Glutamatergic neuron (in vitro differentiated cells): ENCODE data around the gene DNER. TPM values are rescaled to one million over a fixed set of nuclear protein-coding genes. Genes with fewer than 3 reads are reported as not detected.

Experiments used
- DNase-seq: peaks from one replicate; pipeline ENCODE4 v3.0.0; 2022
- H3K27ac Mint-ChIP-seq: one replicate; pipeline ENCODE4 v1.8.0; 2020; ENCODE audit warnings: mild to moderate bottlenecking, mixed read lengths, inconsistent platforms; ENCODE audit not compliant: unreplicated experiment
- H3K27me3 Mint-ChIP-seq: one replicate; pipeline ENCODE4 v1.8.0; 2020; ENCODE audit warnings: mild to moderate bottlenecking, moderate library complexity, mixed read lengths, inconsistent platforms; ENCODE audit not compliant: unreplicated experiment
- H3K36me3 Mint-ChIP-seq: one replicate; pipeline ENCODE4 v1.8.0; 2020; ENCODE audit warnings: mild to moderate bottlenecking, mixed read lengths, inconsistent platforms; ENCODE audit not compliant: unreplicated experiment
- H3K4me1 Mint-ChIP-seq: one replicate; pipeline ENCODE4 v1.8.0; 2020; ENCODE audit warnings: mild to moderate bottlenecking, low read depth, mixed read lengths, inconsistent platforms; ENCODE audit not compliant: unreplicated experiment
- H3K4me3 Mint-ChIP-seq: one replicate; pipeline ENCODE4 v1.8.0; 2020; ENCODE audit warnings: mild to moderate bottlenecking, mixed read lengths, inconsistent platforms; ENCODE audit not compliant: unreplicated experiment
- H3K9me3 Mint-ChIP-seq: one replicate; pipeline ENCODE4 v1.8.0; 2020; ENCODE audit warnings: mild to moderate bottlenecking, moderate library complexity, mixed read lengths, inconsistent platforms; ENCODE audit not compliant: unreplicated experiment
- CTCF ChIP-seq: fragments of 200-600 bp; sonication (generic); IDR thresholded peaks from one replicate; pipeline ENCODE4 v1.5.0; 2021; ENCODE audit not compliant: partially characterized antibody, unreplicated experiment
- total RNA-seq: library from RNA; stranded (reverse); fragmentation: NEBNext Ultra II Directional; extraction: Animal tissue kit (Norgen Biotek cat#: 25700); gene quantifications from one replicate; pipeline ENCODE4 v1.2.1, GENCODE V29; 2021; ENCODE audit not compliant: unreplicated experiment

The DNER gene
- total RNA-seq, 1 donor from 2014 or later: 36.0 TPM

- Mint-ChIP-seq H3K36me3 (no peaks in the 10 kb centered on the region), H3K27me3 (no peaks in the 10 kb centered on the region), H3K4me1 (peaks cover 4% of the 10 kb centered on the region), H3K27ac (no peak overlapping the region), H3K9me3 (no peaks in the 10 kb centered on the region), H3K4me3 (no peak overlapping the region)
- TF ChIP-seq CTCF: no peak
- no peak for DNase-seq
These were observed 287.9 kb downstream of the DNER start for GRCh38 chr2:229426464-229426863.

- H3K27me3 Mint-ChIP-seq: peaks cover 2% of the 10 kb centered on the region
- H3K4me1 Mint-ChIP-seq: peaks cover 4% of the 10 kb centered on the region
- H3K9me3 Mint-ChIP-seq: no peaks in the 10 kb centered on the region
- no peak for TF ChIP-seq CTCF
- no peak overlapping the region for H3K27ac Mint-ChIP-seq
- no peak for DNase-seq
- H3K36me3 Mint-ChIP-seq: no peaks in the 10 kb centered on the region
- H3K4me3 Mint-ChIP-seq: no peak overlapping the region
These were observed 288.8 kb downstream of the DNER start for GRCh38 chr2:229425598-229425997.

- no peak overlapping the region for H3K4me3 Mint-ChIP-seq
- no peak overlapping the region for H3K27ac Mint-ChIP-seq
- H3K36me3 Mint-ChIP-seq: no peaks in the 10 kb centered on the region
- H3K9me3 Mint-ChIP-seq: peaks cover 1% of the 10 kb centered on the region
- peaks cover 16% of the 10 kb centered on the region for H3K4me1 Mint-ChIP-seq
- DNase-seq: no peak
- TF ChIP-seq CTCF: no peak
- H3K27me3 Mint-ChIP-seq: peaks cover 2% of the 10 kb centered on the region
These were observed 292.3 kb downstream of the DNER start for GRCh38 chr2:229422063-229422462.

- H3K36me3 Mint-ChIP-seq: no peaks in the 10 kb centered on the region
- TF ChIP-seq CTCF: no peak
These were observed 295.2 kb downstream of the DNER start for GRCh38 chr2:229419158-229419557.

GRCh38 chr2:229417916-229418315 is 296.4 kb downstream of the DNER start:
- peak overlapping the region; percentile 90 for H3K27ac Mint-ChIP-seq
- TF ChIP-seq CTCF: no peak
- H3K27me3 Mint-ChIP-seq: peaks cover 4% of the 10 kb centered on the region
- peak; percentile 50 for DNase-seq
- peaks cover 15% of the 10 kb centered on the region for H3K4me1 Mint-ChIP-seq
- peaks cover 1% of the 10 kb centered on the region for H3K9me3 Mint-ChIP-seq
- H3K4me3 Mint-ChIP-seq: peak overlapping the region; percentile 41
- H3K36me3 Mint-ChIP-seq: no peaks in the 10 kb centered on the region

More at GRCh38 chr2:229419158-229419557, 295.2 kb downstream of the DNER start:
- no peak for DNase-seq
- H3K27me3 Mint-ChIP-seq: peaks cover 4% of the 10 kb centered on the region
- no peak overlapping the region for H3K27ac Mint-ChIP-seq
- no peak overlapping the region for H3K4me3 Mint-ChIP-seq
- H3K9me3 Mint-ChIP-seq: peaks cover 1% of the 10 kb centered on the region
- peaks cover 15% of the 10 kb centered on the region for H3K4me1 Mint-ChIP-seq
